ENCODE measurements around the gene RAD51B.

Gene RAD51B

GRCh38 chr14:68363466-68363842 is 543.9 kb downstream of the RAD51B start:
- in situ Hi-C loops (cut with MboI; ENCODE audit: low pct_unique_long_range_greater_than_20kb, low sequenced_read_pairs), result no loop called here

GRCh38 chr14:68363843-68364767 is 544.5 kb downstream of the RAD51B start:
- DNase-seq, result no peak
- in situ Hi-C loops (cut with MboI; ENCODE audit: low pct_unique_long_range_greater_than_20kb, low sequenced_read_pairs), result no loop called here

More at GRCh38 chr14:68363466-68363842, 543.9 kb downstream of the RAD51B start:
- DNase-seq, result no peak

DNA sequence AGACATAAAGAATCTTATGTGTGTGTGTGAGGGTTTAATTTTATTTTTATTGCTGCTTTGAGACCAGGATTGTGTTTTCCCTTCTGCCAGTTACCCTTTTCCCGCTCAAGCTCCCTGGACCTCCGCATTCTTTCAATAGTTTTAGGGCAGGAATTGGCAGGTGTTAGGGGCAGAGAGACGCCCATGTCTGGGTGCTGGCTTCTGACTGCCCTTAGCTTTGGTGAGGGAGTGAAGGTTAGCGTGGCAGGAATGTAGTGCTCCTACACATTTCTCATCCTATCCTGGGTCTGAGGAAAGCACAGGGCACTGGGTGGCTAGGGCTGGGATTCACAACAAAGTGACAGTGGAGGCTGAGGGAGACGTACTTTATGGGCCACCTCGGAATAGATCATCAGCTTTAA is 545.2 kb downstream of the RAD51B start:
- in situ Hi-C loops (cut with MboI; ENCODE audit: low pct_unique_long_range_greater_than_20kb, low sequenced_read_pairs), result no loop called here
- DNase-seq, result no peak

- in situ Hi-C loops (cut with MboI; ENCODE audit: low pct_unique_long_range_greater_than_20kb, low sequenced_read_pairs), result no loop called here
- DNase-seq, result no peak
Observed at GRCh38 chr14:68365228-68365627, 545.6 kb downstream of the RAD51B start.

- in situ Hi-C loops (cut with MboI; ENCODE audit: low pct_unique_long_range_greater_than_20kb, low sequenced_read_pairs), result no loop called here
- DNase-seq, result no peak
Observed at GRCh38 chr14:68366656-68367055, 547.1 kb downstream of the RAD51B start.

DNA sequence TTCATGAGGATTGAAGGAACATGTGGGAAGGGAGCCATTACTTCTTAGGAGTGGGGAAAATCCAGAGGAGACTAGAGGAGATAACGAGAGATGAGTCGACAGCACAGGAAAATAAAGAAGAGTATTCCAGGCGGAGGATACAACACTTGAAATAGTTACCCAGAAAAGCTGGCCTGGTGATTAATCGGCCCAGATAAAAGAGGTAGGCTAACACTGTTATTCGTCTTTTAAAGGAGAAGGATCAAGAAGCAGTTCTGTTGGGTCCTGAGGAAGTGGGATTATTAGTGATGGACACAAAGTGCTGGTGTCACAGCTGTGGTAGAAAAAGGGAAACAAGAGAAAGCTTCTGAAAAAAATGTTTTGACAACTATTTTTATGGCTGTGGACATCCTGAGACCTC is 548.0 kb downstream of the RAD51B start:
- in situ Hi-C loops (cut with MboI; ENCODE audit: low pct_unique_long_range_greater_than_20kb, low sequenced_read_pairs), result no loop called here

DNA sequence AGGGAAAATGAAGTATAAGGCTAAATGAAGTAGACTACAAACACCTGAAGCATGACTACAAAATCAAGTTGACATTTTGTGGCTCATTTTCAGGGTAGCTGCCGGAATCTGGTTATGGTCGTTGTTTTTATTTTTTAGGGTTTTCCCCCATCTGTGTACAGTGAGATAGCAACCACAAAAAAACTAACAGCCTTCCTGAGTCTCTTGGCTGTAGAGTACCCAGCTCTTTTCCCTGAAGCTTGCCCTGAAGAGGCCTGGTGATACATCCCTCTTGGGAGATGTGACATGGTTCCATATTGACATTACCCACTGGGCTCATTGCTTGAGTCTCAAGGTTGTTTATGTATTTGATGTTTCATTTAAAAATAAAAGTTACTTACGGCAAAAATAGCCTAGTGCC is 549.3 kb downstream of the RAD51B start:
- DNase-seq, result no peak
- in situ Hi-C loops (cut with MboI; ENCODE audit: low pct_unique_long_range_greater_than_20kb, low sequenced_read_pairs), result no loop called here

More for the DNA sequence above, 548.0 kb downstream of the RAD51B start:
- peak; percentile 34 for DNase-seq

- DNase-seq, result no peak
- in situ Hi-C loops (cut with MboI; ENCODE audit: low pct_unique_long_range_greater_than_20kb, low sequenced_read_pairs), result no loop called here
Observed at GRCh38 chr14:68369281-68370056, 549.9 kb downstream of the RAD51B start.

DNA sequence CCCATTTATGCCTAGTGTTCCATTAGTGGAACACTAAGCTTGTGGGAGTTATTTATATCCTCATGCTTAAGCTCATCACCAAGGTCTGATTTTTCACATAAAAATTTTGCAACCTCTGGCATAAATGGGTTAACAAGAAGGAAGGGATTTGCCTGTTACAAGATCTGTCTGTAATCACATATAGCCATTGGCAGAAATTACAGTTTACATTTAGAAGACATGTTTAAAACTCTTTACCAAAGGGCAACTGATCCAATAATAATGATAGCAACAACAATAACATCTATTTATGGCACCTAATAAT is 550.4 kb downstream of the RAD51B start:
- in situ Hi-C loops (cut with MboI; ENCODE audit: low pct_unique_long_range_greater_than_20kb, low sequenced_read_pairs), result no loop called here
- DNase-seq, result no peak

- in situ Hi-C loops (cut with MboI; ENCODE audit: low pct_unique_long_range_greater_than_20kb, low sequenced_read_pairs), result no loop called here
- DNase-seq, result no peak
Observed at GRCh38 chr14:68372368-68372767, 552.8 kb downstream of the RAD51B start.

DNA sequence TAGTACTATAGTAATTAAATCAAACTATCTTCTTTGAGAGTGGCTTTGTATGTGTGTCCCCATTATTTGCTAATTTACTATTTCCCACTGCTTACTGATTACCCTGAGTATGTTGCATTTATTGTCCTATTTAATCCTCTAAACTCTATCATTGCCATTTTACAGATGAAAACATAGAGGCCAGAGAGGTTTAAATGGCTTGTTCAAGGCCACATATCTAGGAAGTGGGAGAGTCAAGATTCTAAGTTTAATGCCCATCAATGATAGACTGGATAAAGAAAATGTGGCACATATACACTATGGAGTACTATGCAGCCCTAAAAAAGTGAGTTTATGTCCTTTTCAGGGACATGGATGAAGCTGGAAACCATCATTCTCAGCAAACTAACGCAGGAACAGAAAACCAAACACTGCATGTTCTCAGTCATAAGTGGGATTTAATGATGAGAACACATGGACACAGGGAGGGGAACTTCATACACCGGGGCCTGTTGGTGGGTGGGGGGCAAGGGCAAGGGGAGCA is 553.6 kb downstream of the RAD51B start:
- DNase-seq, result no peak
- in situ Hi-C loops (cut with MboI; ENCODE audit: low pct_unique_long_range_greater_than_20kb, low sequenced_read_pairs), result no loop called here

DNA sequence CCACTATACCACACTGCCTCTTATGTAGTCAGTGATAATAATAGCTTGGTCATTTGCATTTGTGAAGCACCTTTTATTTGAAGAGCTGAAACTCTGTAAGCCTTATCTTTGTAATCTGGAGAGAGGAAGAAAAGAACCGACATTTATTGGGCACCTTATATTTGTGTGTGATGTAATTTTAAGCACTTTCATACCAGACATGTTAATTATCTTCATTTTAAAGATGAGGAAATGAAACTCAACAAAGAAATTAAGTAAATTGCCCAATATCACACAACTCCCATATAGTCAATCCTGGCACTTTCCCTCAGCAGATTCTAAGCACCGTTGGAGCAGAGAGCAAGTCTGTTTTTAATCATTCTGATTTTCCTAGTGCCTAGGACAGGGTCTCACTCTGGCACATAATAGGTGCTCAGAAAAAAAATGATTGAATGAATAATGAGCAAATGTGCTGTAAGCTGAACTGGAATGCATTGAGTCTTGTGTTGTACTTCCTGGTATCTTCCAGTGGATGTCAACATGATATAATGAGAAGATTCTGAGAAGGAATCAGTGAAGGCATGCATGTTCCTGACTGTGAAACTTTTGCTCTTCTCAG is 554.4 kb downstream of the RAD51B start:
- in situ Hi-C loops (cut with MboI; ENCODE audit: low pct_unique_long_range_greater_than_20kb, low sequenced_read_pairs), result no loop called here
- DNase-seq, result no peak

DNA sequence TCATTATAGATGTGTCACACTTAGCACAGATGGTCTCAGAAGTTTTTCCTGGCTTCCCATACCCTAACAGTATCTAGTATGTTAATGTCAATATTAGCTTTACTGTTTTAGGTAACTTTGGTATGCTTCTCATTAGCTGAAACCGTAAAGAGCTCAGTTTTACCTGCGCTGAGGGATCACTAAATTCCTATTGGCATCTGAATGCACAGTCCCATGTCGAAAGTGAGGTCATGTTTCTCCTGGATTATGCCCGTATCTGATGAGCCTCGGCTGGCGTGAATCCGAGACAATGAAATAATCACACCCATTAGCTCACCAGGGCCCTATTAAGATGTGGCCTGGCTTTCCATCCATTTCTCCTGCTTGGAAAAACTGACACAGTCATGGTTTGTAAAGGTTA is 555.1 kb downstream of the RAD51B start:
- in situ Hi-C loops (cut with MboI; ENCODE audit: low pct_unique_long_range_greater_than_20kb, low sequenced_read_pairs), result no loop called here
- DNase-seq, result no peak

DNA sequence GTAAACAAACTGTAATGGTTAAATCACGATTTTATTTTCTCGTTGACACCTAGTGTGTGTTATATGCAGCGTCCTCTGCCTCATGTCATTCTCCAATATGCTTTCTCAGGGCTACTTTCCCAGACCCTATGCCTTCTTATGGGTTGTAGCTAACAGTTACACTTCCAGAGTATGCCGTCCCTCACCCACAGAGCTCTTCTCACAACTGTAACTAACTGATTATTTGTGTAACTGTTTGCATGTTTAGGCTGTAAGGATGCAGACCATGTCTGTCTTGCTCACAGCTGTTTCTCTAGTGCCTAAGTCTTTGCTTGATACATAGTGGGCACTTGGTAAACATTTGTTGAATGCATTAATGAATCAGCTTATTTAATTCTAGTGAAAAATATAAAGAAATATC is 555.8 kb downstream of the RAD51B start:
- in situ Hi-C loops (cut with MboI; ENCODE audit: low pct_unique_long_range_greater_than_20kb, low sequenced_read_pairs), result no loop called here
- DNase-seq, result no peak

- DNase-seq, result no peak
Observed at GRCh38 chr14:68376067-68376779, 556.6 kb downstream of the RAD51B start.

GRCh38 chr14:68377006-68377405 is 557.4 kb downstream of the RAD51B start:
- in situ Hi-C loops (cut with MboI; ENCODE audit: low pct_unique_long_range_greater_than_20kb, low sequenced_read_pairs), result no loop called here
- no peak for DNase-seq

More at GRCh38 chr14:68376067-68376779, 556.6 kb downstream of the RAD51B start:
- in situ Hi-C loops (cut with MboI; ENCODE audit: low pct_unique_long_range_greater_than_20kb, low sequenced_read_pairs), result no loop called here

- peak; percentile 70 for DNase-seq
- in situ Hi-C loops (cut with MboI; ENCODE audit: low pct_unique_long_range_greater_than_20kb, low sequenced_read_pairs), result no loop called here
Observed at GRCh38 chr14:68377459-68377858, 557.9 kb downstream of the RAD51B start.

- in situ Hi-C loops (cut with MboI; ENCODE audit: low pct_unique_long_range_greater_than_20kb, low sequenced_read_pairs), result no loop called here
- DNase-seq, result no peak
Observed at GRCh38 chr14:68379510-68380328, 560.1 kb downstream of the RAD51B start.
